Colonic mucosa (tissue), 4 donors: ENCODE data around the gene NSUN2. TPM values are rescaled to one million over a fixed set of nuclear protein-coding genes. Genes with fewer than 3 reads are reported as not detected.

Source experiments
- DNase-seq: peaks from one replicate; pipeline ENCODE4 v3.0.0-alpha.2; 2020
- H3K27ac ChIP-seq: fragments of 200-600 bp; one replicate; pipeline ENCODE4 v1.8.0; 2021
- H3K27me3 ChIP-seq: fragments of 200-600 bp; one replicate; pipeline ENCODE4 v1.8.0; 2021
- H3K36me3 ChIP-seq: fragments of 200-600 bp; one replicate; pipeline ENCODE4 v1.8.0; 2021
- H3K4me1 ChIP-seq: fragments of 200-600 bp; one replicate; pipeline ENCODE4 v1.8.0; 2021; ENCODE audit warnings: mild to moderate bottlenecking
- H3K4me3 ChIP-seq: fragments of 200-600 bp; one replicate; pipeline ENCODE4 v1.8.0; 2021
- H3K9ac ChIP-seq, 2 donors: one replicate each; pipeline ENCODE4 v1.7.0; 2013; ENCODE audit warnings: control low read depth in 2 of 2, low read depth in 2 of 2, low read length in 2 of 2
- H3K9me3 ChIP-seq: fragments of 200-600 bp; one replicate; pipeline ENCODE4 v1.8.0; 2021
- intact Hi-C: fragments of 100-400 bp; cut with DNase I; formaldehyde crosslinking; loops from one replicate; pipeline ENCODE4 v1.14.1; 2022
- total RNA-seq, 2 donors: library from RNA; stranded (reverse); fragmentation: NEBNext Ultra II Directional in 1 of 2; extraction: Animal tissue kit (Norgen Biotek cat#: 25700) in 1 of 2; gene quantifications; one replicate each; pipeline ENCODE4 v1.2.1, GENCODE V29; 2021
- TF ChIP-seq, protein P1 (sequence below): fragments of 200-600 bp; IDR thresholded peaks from one replicate; pipeline ENCODE4 v1.8.0; 2022; ENCODE audit warnings: antibody characterized with exemption, mild to moderate bottlenecking
- donor health status: healthy.
- donor health status: DM: no; HTN: no; CAD: no.
- donor health status: DM: no; HTN: no; CAD: no.

NSUN2 gene
- total RNA-seq, 2 donors from 2014 or later, result 46.9 to 69.9 TPM

DNA sequence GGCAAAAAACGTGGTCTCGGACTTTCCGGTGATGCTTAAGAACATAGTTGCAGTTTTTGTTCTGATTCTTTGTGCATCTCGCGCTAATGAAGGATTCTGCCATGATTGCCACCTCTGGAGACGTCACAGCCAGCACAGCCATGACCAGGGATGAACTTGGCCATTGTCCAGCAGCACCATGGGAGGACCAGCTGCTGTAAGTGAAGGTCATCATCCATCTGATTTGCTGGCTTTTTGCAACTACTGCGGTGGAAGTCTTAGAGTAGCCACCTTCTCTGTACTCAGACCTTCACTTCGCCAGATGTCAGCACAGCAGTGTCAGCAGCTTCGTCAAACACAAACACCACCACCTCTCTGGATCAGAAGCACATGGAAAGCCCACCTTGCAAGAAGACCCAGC is 45.7 kb downstream of the NSUN2 start:
- no peak overlapping the region for H3K4me3 ChIP-seq
- intact Hi-C loops, result loop anchor here (10.0 kb wide), 1 partner anchor 1092 kb away; no protein-coding TSS in a partner anchor
- no peaks in the 10 kb centered on the region for H3K9me3 ChIP-seq
- H3K36me3 ChIP-seq, result no peaks in the 10 kb centered on the region
- no peak for DNase-seq
- TF ChIP-seq, protein P1, sequence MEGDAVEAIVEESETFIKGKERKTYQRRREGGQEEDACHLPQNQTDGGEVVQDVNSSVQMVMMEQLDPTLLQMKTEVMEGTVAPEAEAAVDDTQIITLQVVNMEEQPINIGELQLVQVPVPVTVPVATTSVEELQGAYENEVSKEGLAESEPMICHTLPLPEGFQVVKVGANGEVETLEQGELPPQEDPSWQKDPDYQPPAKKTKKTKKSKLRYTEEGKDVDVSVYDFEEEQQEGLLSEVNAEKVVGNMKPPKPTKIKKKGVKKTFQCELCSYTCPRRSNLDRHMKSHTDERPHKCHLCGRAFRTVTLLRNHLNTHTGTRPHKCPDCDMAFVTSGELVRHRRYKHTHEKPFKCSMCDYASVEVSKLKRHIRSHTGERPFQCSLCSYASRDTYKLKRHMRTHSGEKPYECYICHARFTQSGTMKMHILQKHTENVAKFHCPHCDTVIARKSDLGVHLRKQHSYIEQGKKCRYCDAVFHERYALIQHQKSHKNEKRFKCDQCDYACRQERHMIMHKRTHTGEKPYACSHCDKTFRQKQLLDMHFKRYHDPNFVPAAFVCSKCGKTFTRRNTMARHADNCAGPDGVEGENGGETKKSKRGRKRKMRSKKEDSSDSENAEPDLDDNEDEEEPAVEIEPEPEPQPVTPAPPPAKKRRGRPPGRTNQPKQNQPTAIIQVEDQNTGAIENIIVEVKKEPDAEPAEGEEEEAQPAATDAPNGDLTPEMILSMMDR, result no peak
- no peak overlapping the region for H3K9ac ChIP-seq
- no peaks in the 10 kb centered on the region for H3K4me1 ChIP-seq
- no peak overlapping the region for H3K27ac ChIP-seq
- H3K27me3 ChIP-seq, result peaks cover 13% of the 10 kb centered on the region

DNA sequence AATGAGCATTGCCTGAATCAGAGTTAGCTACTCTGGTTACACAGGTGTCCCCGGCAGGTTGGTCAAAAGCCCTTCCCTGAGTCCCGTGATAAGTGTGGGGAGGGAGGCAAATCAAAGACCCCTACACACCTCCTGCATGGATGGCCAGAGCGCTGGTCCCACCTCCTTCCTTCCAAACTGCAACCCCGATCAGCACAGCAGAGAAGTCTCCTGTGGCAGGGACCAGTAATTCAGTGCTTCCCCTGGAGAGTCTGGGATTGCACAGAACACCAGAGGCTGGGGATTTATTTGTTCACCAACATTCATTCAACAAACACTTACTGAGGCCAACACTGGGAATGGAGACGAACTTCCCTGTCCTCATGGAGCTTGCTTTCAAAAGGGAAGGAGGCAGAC is 46.2 kb downstream of the NSUN2 start:
- intact Hi-C loops, result loop anchor here (10.0 kb wide), 1 partner anchor 1092 kb away; no protein-coding TSS in a partner anchor
- Histone ChIP-seq H3K4me1 (no peaks in the 10 kb centered on the region), H3K9me3 (no peaks in the 10 kb centered on the region), H3K27me3 (peaks cover 13% of the 10 kb centered on the region), H3K27ac (no peak overlapping the region), H3K4me3 (no peak overlapping the region), H3K9ac (no peak overlapping the region), H3K36me3 (no peaks in the 10 kb centered on the region)
- TF ChIP-seq, protein P1, result no peak
- no peak for DNase-seq

DNA sequence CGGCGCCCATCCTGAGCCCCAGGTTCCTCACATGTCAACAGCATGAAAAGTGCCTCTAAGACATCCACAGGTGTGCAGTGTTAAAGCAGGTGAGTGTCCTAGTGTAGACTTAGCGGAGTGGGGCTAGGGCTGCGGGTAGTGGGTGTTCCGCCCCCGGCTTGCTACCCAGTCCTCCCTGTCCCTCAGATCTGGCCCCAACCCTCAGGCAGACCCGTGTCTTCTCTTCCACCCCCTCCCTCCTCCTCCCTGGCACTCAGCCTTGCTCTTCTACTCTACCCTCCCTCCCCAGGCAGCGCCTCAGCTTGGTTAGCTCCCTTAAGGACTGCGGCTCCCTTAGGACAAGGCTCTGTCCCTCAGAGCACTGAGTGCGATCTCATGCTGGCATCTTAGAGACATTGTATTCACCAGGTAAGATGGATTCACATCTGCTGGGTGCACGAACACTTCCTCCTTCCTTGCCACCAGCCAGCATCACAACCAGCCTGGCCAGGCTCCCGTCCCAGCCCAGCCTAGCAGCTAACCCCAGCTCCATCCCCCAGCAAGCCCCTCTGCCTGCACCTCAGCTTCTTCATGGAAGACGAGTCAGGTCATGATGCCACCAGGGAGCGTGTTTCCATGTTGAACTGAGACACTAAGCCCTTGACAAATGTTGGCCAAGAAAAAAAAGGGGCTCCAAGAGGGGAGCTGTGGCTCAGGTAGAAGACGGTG is 46.8 kb downstream of the NSUN2 start:
- no peaks in the 10 kb centered on the region for H3K36me3 ChIP-seq
- H3K27ac ChIP-seq, result no peak overlapping the region
- DNase-seq, result no peak
- H3K27me3 ChIP-seq, result peaks cover 13% of the 10 kb centered on the region
- H3K9me3 ChIP-seq, result no peaks in the 10 kb centered on the region
- no peaks in the 10 kb centered on the region for H3K4me1 ChIP-seq
- intact Hi-C loops, result loop anchor here (10.0 kb wide), 1 partner anchor 1091 kb away; no protein-coding TSS in a partner anchor
- H3K4me3 ChIP-seq, result no peak overlapping the region
- TF ChIP-seq, protein P1, result no peak
- no peak overlapping the region for H3K9ac ChIP-seq

DNA sequence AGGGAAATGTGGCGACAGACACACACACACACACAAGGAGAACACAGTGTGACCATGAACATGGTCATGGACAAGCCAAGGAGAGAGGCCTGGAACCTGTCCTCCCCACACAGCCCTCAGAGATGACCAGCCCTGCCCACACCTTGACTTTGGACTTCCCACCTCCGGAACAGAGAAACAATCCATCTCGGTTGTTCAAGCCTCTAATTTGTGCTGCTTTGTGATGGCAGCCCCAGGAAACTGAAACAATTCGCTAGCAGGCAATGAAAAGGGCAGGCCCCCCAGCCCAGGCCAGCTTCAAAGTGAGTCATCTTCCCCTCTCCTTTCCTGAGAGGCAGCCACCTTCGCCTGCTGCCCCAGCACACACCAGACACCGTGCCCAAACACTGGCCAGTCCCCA is 47.7 kb downstream of the NSUN2 start:
- no peak for DNase-seq
- Histone ChIP-seq H3K27me3 (peaks cover 13% of the 10 kb centered on the region), H3K4me3 (no peak overlapping the region), H3K27ac (no peak overlapping the region), H3K4me1 (no peaks in the 10 kb centered on the region), H3K9me3 (no peaks in the 10 kb centered on the region), H3K36me3 (no peaks in the 10 kb centered on the region), H3K9ac (no peak overlapping the region)
- TF ChIP-seq, protein P1, result no peak
- intact Hi-C loops, result loop anchor here (10.0 kb wide), 1 partner anchor 1090 kb away; no protein-coding TSS in a partner anchor

DNA sequence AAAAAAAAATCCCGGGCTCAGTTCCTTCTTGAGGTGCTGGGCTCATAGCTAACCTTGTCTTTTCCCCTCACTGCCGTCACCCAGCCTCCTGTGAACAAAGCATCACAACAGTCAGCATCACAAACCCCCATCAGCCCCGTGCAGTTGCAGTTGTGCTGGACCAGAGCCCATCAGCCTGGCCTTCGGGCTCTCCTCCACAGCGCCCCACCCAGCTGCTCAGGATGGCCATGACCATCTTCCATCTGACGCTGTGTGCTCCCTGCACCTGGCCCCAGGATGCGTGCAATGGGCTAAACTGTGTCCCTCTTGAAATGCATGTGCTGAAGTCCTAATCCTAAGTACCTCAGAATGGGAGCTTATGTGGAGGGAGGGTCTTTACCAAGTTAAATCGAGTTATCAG is 48.1 kb downstream of the NSUN2 start:
- intact Hi-C loops, result loop anchor here (10.0 kb wide), 1 partner anchor 1090 kb away; no protein-coding TSS in a partner anchor
- no peaks in the 10 kb centered on the region for H3K36me3 ChIP-seq
- H3K9ac ChIP-seq, result no peak overlapping the region
- H3K4me3 ChIP-seq, result no peak overlapping the region
- no peaks in the 10 kb centered on the region for H3K4me1 ChIP-seq
- H3K27ac ChIP-seq, result no peak overlapping the region
- TF ChIP-seq, protein P1, result no peak
- no peaks in the 10 kb centered on the region for H3K9me3 ChIP-seq
- H3K27me3 ChIP-seq, result peaks cover 13% of the 10 kb centered on the region
- DNase-seq, result no peak
